ENCODE data around the gene PDE4C. TPM values are rescaled to one million over a fixed set of nuclear protein-coding genes. Genes with fewer than 3 reads are reported as not detected.

Gene PDE4C
- total and polyA plus RNA-seq, 9 of the 15 experiments (the other 6 are each of a cell fraction or from before 2014, with no cell fraction given): 0.04 to 0.91 (median 0.20) TPM; not detected in 1

- TF ChIP-seq PPARD (CRISPR knock-in tag; IDR thresholded peaks at IDR 0.05) (no peak), ELK3 (CRISPR knock-in tag; IDR thresholded peaks at IDR 0.05) (no peak), NCOA4 (IDR thresholded peaks at IDR 0.05; ENCODE audit: partially characterized antibody) (no peak), KDM4B (IDR thresholded peaks at IDR 0.05; ENCODE audit: borderline replicate concordance in 2 of 2, low read depth in 1 of 2) (no peak), RBFOX2 (IDR thresholded peaks at IDR 0.05; ENCODE audit: low read depth, low read length) (peak; percentile 91)
Observed at GRCh38 chr19:18192673-18193387, 33.4 kb downstream of the PDE4C start, which contains the start of gene MPV17L2 (continued).

GRCh38 chr19:18191640-18192062, 34.6 kb downstream of the PDE4C start:
- Histone ChIP-seq H4K20me1 (replicated peaks; ENCODE audit: control insufficient read depth, insufficient read depth, low read length) (peaks cover 6% of the 10 kb centered on the region; the same call in 1 of the 2 replicates), H3K9me3 (replicated peaks; ENCODE audit: control insufficient read depth, insufficient read depth, low read depth, low read length) (no peaks in the 10 kb centered on the region), H3K9ac (ENCODE audit: insufficient read depth in 1 of 2, low read depth in 2 of 2, low read length in 2 of 2) (peak overlapping the region; percentile 17 to 58; a peak in 3 of 4 replicates), H3K79me2 (ENCODE audit: control insufficient read depth, insufficient read depth, low read length) (peaks cover 18% of the 10 kb centered on the region), H3K27me3 (ENCODE audit: control insufficient read depth in 2 of 2, insufficient read depth in 2 of 2, low read length in 2 of 2) (no peaks in the 10 kb centered on the region), H3K4me2 (ENCODE audit: insufficient read depth, low read length) (peak overlapping the region; percentile 81), H3K9me1 (ENCODE audit: control insufficient read depth, insufficient read depth, low read length) (no peaks in the 10 kb centered on the region), H3K4me1 (replicated peaks in 1 of 2; ENCODE audit: control insufficient read depth in 2 of 2, insufficient read depth in 2 of 2, low read length in 2 of 2) (peaks cover 17 to 49% of the 10 kb centered on the region in 2 experiments; a peak in 4 of 5 replicates), H3K36me3 (ENCODE audit: control insufficient read depth, insufficient read depth, low read length) (peaks cover 16% of the 10 kb centered on the region; the same call in 2 of the 3 replicates), H3K4me3 (peak overlapping the region; percentile 48), H3K27ac (ENCODE audit: extremely low read depth, low read depth, low read length) (peak overlapping the region; percentile 67), H2AFZ (ENCODE audit: low read depth, low read length) (peak overlapping the region; percentile 88)
- in situ Hi-C loops (cut with MboI) (no loop called here), intact Hi-C loops (cut with micrococcal nuclease) (loop anchor here (1.0 kb wide), 1 partner anchor 132 kb away; the partner anchor contains the start of gene LSM4)
- ChIA-PET POLR2A (interaction anchor here (0.8 to 1.8 kb wide), 12 partner anchors 9 to 227 kb away, joined by 3 to 10 read pairs (median 4); partner anchors contain the start of genes JUND and SSBP4), CTCF (ENCODE audit: low intra/inter-chr PET ratio) (interaction anchor here (1.0 to 1.3 kb wide), 2 partner anchors 60 to 79 kb away, joined by 3 to 5 read pairs; no protein-coding TSS in a partner anchor)
- DNase-seq (ENCODE audit: extremely low read depth in 1 of 4, low spot score in 3 of 4) (no peak), ATAC-seq (no peak), FAIRE-seq (no peak)
- BruUV-seq (replicated peaks): no TSS peak
- 65% methylated on average over 5 of the region's 5 CpGs for whole genome bisulfite sequencing (ENCODE audit: insufficient coverage, low coverage, missing lambda C conversion rate)
- 0 out of 4 replicates have a peak, but pooled peaks of 1 of the 2 experiments have one; percentile 12 for TF ChIP-seq FOXK2 (conservative IDR thresholded peaks at IDR 0.05 in 1 of 2, IDR thresholded peaks at IDR 0.05 in 1 of 2; ENCODE audit: low read depth in 2 of 2)
- TF ChIP-seq ZNF592 (IDR thresholded peaks at IDR 0.05): no peak
- TF ChIP-seq ZNF140 (CRISPR knock-in tag; IDR thresholded peaks at IDR 0.05): no peak
- no peak for TF ChIP-seq ETS2 (tag; IDR thresholded peaks at IDR 0.05; ENCODE audit: borderline replicate concordance, poor library complexity, severe bottlenecking)
- no peak for TF ChIP-seq KLF6 (CRISPR knock-in tag; IDR thresholded peaks at IDR 0.05; ENCODE audit: borderline replicate concordance)
- 0 out of 4 replicates have a peak, but pooled peaks of 1 of the 2 experiments have one; percentile 34 for TF ChIP-seq MLX (CRISPR knock-in tag; conservative IDR thresholded peaks at IDR 0.05)
- TF ChIP-seq ZNF431 (CRISPR knock-in tag; IDR thresholded peaks at IDR 0.05): no peak
